ENCODE results near the gene SAMD10.

GRCh38 chr20:64001607-64002011 is 22.2 kb upstream of the SAMD10 start:
- TF ChIP-seq EZH2 (IDR thresholded peaks at IDR 0.05; ENCODE audit: insufficient read depth, poor library complexity, severe bottlenecking) (no peak), EZH2phosphoT487 (IDR thresholded peaks at IDR 0.05; ENCODE audit: insufficient read depth, low read depth) (no peak)

Measured in GM23248 (cell line).